GM12878 (cell line): ENCODE results near the gene UBASH3B. TPM values are rescaled to one million over a fixed set of nuclear protein-coding genes. Genes with fewer than 3 reads are reported as not detected.

ENCODE experiments used
- ATAC-seq: fragments of 200-7000 bp; cut with Tn5 transposase; 3 replicates; pipeline ENCODE4 v1.9.1; 2020; ENCODE audit warnings: mild to moderate bottlenecking, moderate library complexity
- BruUV-seq: library from RNA; stranded (reverse); fragments of 400-500 nt; replicated peaks from 2 replicates; lab custom pipeline; 2021; lab: Mats Ljungman, UMichigan
- CTCF ChIA-PET: fragments of 300-600 bp; sonication (Branson Sonifier 250); formaldehyde crosslinking; extraction: SDS; loops from one replicate; lab custom pipeline; 2021; ENCODE audit warnings: inconsistent platforms; lab: Yijun Ruan, JAX
- POLR2A ChIA-PET: fragments of 350-600 bp; formaldehyde crosslinking; extraction: SDS; loops from one replicate; lab custom pipeline; 2021; ENCODE audit warnings: inconsistent platforms; lab: Charles Lee
- RAD21 ChIA-PET: fragments of 300-600 bp; sonication (Branson Sonifier 250); formaldehyde crosslinking; loops from one replicate; lab custom pipeline; 2023; ENCODE audit warnings: antibody characterized with exemption; ENCODE audit not compliant: unreplicated experiment; lab: Charles Lee
- SMC1A ChIA-PET: fragments of 300-600 bp; sonication (Branson Sonifier 250); formaldehyde crosslinking; loops from one replicate; lab custom pipeline; 2023; ENCODE audit not compliant: unreplicated experiment, uncharacterized antibody; lab: Charles Lee
- DNase-seq: peaks from one replicate; pipeline ENCODE4 v3.0.0-alpha.2; 2011; ENCODE audit warnings: low read depth, low spot score
- FAIRE-seq: peaks from 3 replicates; lab custom pipeline; 2011; peaks lifted over from hg19 to GRCh38; lab: Jason Lieb, UNC
- H2AFZ ChIP-seq: 2 replicates; pipeline ENCODE4 v1.6.0; 2011; ENCODE audit warnings: low read depth, low read length, control low read depth; ENCODE audit not compliant: control insufficient read depth
- H3K27ac ChIP-seq: 2 replicates; pipeline ENCODE4 v1.5.1; 2011; ENCODE audit warnings: control low read depth; ENCODE audit not compliant: control insufficient read depth, insufficient read depth
- H3K27me3 ChIP-seq, 2 experiments: replicated peaks in 1 of 2; 2 replicates each; pipeline versions ENCODE4 v1.6.0 to v1.6.1; 2011; ENCODE audit warnings: low read length in 1 of 2; ENCODE audit not compliant: control insufficient read depth in 2 of 2, insufficient read depth in 2 of 2
- H3K36me3 ChIP-seq, 2 experiments: 2 replicates each; pipeline ENCODE4 v1.5.1; 2011; ENCODE audit warnings: low read length in 1 of 2; ENCODE audit not compliant: control insufficient read depth in 2 of 2, insufficient read depth in 2 of 2
- H3K4me1 ChIP-seq: 2 replicates; pipeline ENCODE4 v1.6.1; 2011; ENCODE audit warnings: mild to moderate bottlenecking, low read length, moderate library complexity, mixed read lengths; ENCODE audit not compliant: control insufficient read depth, insufficient read depth
- H3K4me2 ChIP-seq: 2 replicates; pipeline ENCODE4 v1.6.0; 2011; ENCODE audit warnings: control low read depth; ENCODE audit not compliant: control insufficient read depth, insufficient read depth
- H3K4me3 ChIP-seq: fragments of 200-600 bp; sonication (generic); 2 replicates; pipeline ENCODE4 v1.5.1; 2016
- H3K79me2 ChIP-seq: 2 replicates; pipeline ENCODE4 v1.6.0; 2011; ENCODE audit warnings: low read length; ENCODE audit not compliant: control insufficient read depth, insufficient read depth
- H3K9ac ChIP-seq: 2 replicates; pipeline ENCODE4 v1.8.0; 2011; ENCODE audit warnings: low read length, control low read depth, mixed read lengths; ENCODE audit not compliant: control insufficient read depth, insufficient read depth
- H3K9me3 ChIP-seq: replicated peaks from 3 replicates; pipeline ENCODE4 v1.5.1; 2011; ENCODE audit warnings: mild to moderate bottlenecking, low read length; ENCODE audit not compliant: control insufficient read depth, insufficient read depth
- H4K20me1 ChIP-seq: 2 replicates; pipeline ENCODE4 v1.6.0; 2011; ENCODE audit not compliant: control insufficient read depth, insufficient read depth
- CBX5 ChIP-seq: sonication (generic); IDR thresholded peaks from 2 replicates; pipeline ENCODE4 v1.6.1; 2016; ENCODE audit warnings: low read depth, moderate library complexity, mild to moderate bottlenecking, inconsistent platforms
- CTCF ChIP-seq, 3 experiments: IDR thresholded peaks in 2 of 3; conservative IDR thresholded peaks in 1 of 3; 2 replicates each; pipeline ENCODE4 v1.5.1; 2011; ENCODE audit warnings: low read depth in 3 of 3, low read length in 3 of 3, mild to moderate bottlenecking in 3 of 3, control low read depth in 2 of 3, moderate library complexity in 2 of 3, inconsistent platforms in 1 of 3, mixed read lengths in 1 of 3; ENCODE audit not compliant: control insufficient read depth in 2 of 3, insufficient read depth in 1 of 3; ENCODE audit errors: extremely low read depth in 1 of 3
- NFYB ChIP-seq: IDR thresholded peaks from 2 replicates; pipeline ENCODE4 v1.6.1; 2011; ENCODE audit warnings: low read depth, mild to moderate bottlenecking, low read length, improper control_type of control experiment, moderate library complexity; ENCODE audit not compliant: insufficient read depth
- RELA ChIP-seq: fragments of 450-650 bp; IDR thresholded peaks from 2 replicates; pipeline ENCODE4 v1.8.0; 2014; ENCODE audit warnings: borderline replicate concordance; ENCODE audit not compliant: partially characterized antibody
- RUNX3 ChIP-seq: IDR thresholded peaks from 2 replicates; pipeline ENCODE4 v1.6.1; 2012; ENCODE audit warnings: low read length, inconsistent platforms
- SMAD5 ChIP-seq: IDR thresholded peaks from 2 replicates; pipeline ENCODE4 v1.6.1; 2016; ENCODE audit warnings: antibody characterized with exemption, low read depth
- ZBTB4 ChIP-seq: fragments of 450-650 bp; formaldehyde crosslinking; IDR thresholded peaks from 2 replicates; pipeline ENCODE4 v1.4.0; 2022; ENCODE audit warnings: mild to moderate bottlenecking, moderate library complexity
- ZBTB40 ChIP-seq: fragments of 450-650 bp; IDR thresholded peaks from 2 replicates; pipeline ENCODE4 v1.6.1; 2016; ENCODE audit warnings: mild to moderate bottlenecking, moderate library complexity, borderline replicate concordance
- ZNF217 ChIP-seq: fragments of 450-650 bp; IDR thresholded peaks from 2 replicates; pipeline ENCODE4 v1.6.1; 2017; ENCODE audit warnings: antibody characterized with exemption, mild to moderate bottlenecking
- WGBS: methylation state at CpG from one replicate; pipeline ENCODE4 v1.1.6; 2016; ENCODE audit warnings: low lambda C conversion rate; ENCODE audit not compliant: insufficient replicate concordance, insufficient coverage; ENCODE audit errors: missing lambda C conversion rate; 5-methylcytosine and 5-hydroxymethylcytosine counted together
- in situ Hi-C: fragments of 300-500 bp; cut with MboI; formaldehyde crosslinking; loops from 9 replicates; pipeline ENCODE4 v1.14.3; 2018; ENCODE audit warnings: mixed read lengths
- intact Hi-C: fragments of 100-400 bp; cut with micrococcal nuclease; formaldehyde crosslinking; loops from one replicate; pipeline ENCODE4 v1.14.2; 2022; ENCODE audit not compliant: unreplicated experiment
- polyA plus RNA-seq, 11 experiments: library from polyadenylated mRNA; depleted of rRNA in 4 of 11; unstranded in 6 of 11; stranded (reverse) in 5 of 11; fragments of >200 nt; fragmentation: Nextera tagmentation in 4 of 11; fragmentation: Illumina TruSeq in 1 of 11; extraction: Ambion mirVana in 4 of 11; extraction: Trizol in 1 of 11; gene quantifications; 1 replicate in 1 of 11; 2 replicates in 10 of 11; pipeline versions ENCODE4 v1.2.1 to v1.2.3, GENCODE V29; 2011 to 2016; ENCODE audit warnings: inconsistent platforms in 2 of 11, missing spikeins in 2 of 11, low read depth in 1 of 11
- total RNA-seq, 4 experiments: library from RNA; depleted of rRNA in 3 of 4; stranded (reverse); fragments of >200 nt in 3 of 4; fragmentation: Illumina TruSeq in 1 of 4; extraction: Trizol in 1 of 4; gene quantifications; 2 replicates each; pipeline versions ENCODE4 v1.2.1 to v1.2.3, GENCODE V29; 2013 to 2021
- TF ChIP-seq, protein P1 (sequence below): fragments of 450-650 bp; IDR thresholded peaks from 2 replicates; pipeline ENCODE4 v1.6.1; 2016; ENCODE audit warnings: mild to moderate bottlenecking

UBASH3B gene
- total and polyA plus RNA-seq, 10 of the 15 experiments (the other 5 are each of a cell fraction or from before 2014, with no cell fraction given): 0.18 to 3.3 (median 0.57) TPM

DNA sequence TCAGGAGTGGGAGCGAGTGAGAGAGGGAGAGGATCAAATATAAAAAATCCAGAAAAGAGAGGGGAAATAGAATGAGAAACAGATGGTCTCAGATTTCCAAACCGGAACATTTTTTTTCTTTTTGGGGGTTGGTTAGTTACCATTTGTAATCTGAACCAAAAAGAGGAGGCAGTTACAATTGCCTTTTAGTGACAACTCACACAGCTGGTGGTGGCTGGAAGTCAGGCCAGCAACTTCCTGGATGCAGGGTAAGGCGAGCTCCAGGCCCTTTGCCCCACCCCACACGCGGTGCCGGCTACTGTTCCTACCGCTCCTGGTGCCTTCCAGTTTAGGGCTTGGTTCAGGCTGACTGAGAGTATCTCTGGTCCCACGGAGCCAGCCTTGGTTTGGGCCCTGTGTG is 21.0 kb upstream of the UBASH3B start:
- Histone ChIP-seq H3K79me2 (no peaks in the 10 kb centered on the region), H3K9ac (no peak overlapping the region), H3K27ac (no peak overlapping the region), H3K27me3 (peaks cover 2 to 4% of the 10 kb centered on the region in 2 experiments; a peak in 3 of 4 replicates), H4K20me1 (no peaks in the 10 kb centered on the region), H3K4me2 (no peak overlapping the region), H2AFZ (no peak overlapping the region), H3K4me3 (no peak overlapping the region), H3K36me3 (no peaks in the 10 kb centered on the region), H3K4me1 (no peaks in the 10 kb centered on the region), H3K9me3 (no peaks in the 10 kb centered on the region)
- FAIRE-seq (no peak), ATAC-seq (no peak), DNase-seq (no peak)
- ChIA-PET CTCF (interaction anchor here (1.5 to 8.2 kb wide), 4 partner anchors 55 to 219 kb away, joined by 4 to 40 read pairs (median 16); no protein-coding TSS in a partner anchor), SMC1A (interaction anchor here (2.1 to 2.2 kb wide), 2 partner anchors 120 to 146 kb away, joined by 6 to 9 read pairs; no protein-coding TSS in a partner anchor), POLR2A (no interaction called here), RAD21 (interaction anchor here (1.2 kb wide), 1 partner anchor 13 kb away, joined by 4 read pairs; no protein-coding TSS in a partner anchor)
- in situ Hi-C loops (loop anchor here (5.0 kb wide), 2 partner anchors 118 to 148 kb away; no protein-coding TSS in a partner anchor), intact Hi-C loops (loop anchor here (10.0 kb wide), 1 partner anchor 390 kb away; no protein-coding TSS in a partner anchor)
- BruUV-seq: no TSS peak
- 51% methylated on average over 8 of the region's 8 CpGs for WGBS
- TF ChIP-seq, protein P1, sequence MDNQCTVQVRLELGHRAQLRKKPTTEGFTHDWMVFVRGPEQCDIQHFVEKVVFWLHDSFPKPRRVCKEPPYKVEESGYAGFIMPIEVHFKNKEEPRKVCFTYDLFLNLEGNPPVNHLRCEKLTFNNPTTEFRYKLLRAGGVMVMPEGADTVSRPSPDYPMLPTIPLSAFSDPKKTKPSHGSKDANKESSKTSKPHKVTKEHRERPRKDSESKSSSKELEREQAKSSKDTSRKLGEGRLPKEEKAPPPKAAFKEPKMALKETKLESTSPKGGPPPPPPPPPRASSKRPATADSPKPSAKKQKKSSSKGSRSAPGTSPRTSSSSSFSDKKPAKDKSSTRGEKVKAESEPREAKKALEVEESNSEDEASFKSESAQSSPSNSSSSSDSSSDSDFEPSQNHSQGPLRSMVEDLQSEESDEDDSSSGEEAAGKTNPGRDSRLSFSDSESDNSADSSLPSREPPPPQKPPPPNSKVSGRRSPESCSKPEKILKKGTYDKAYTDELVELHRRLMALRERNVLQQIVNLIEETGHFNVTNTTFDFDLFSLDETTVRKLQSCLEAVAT: no peak
- TF ChIP-seq CTCF (IDR thresholded peaks at IDR 0.05 in 2 of 3, conservative IDR thresholded peaks at IDR 0.05 in 1 of 3; ENCODE audit: control insufficient read depth in 2 of 3, extremely low read depth in 1 of 3, insufficient read depth in 1 of 3, low read depth in 3 of 3, low read length in 3 of 3) (no peak), NFYB (no peak), SMAD5 (no peak), RUNX3 (no peak), RELA (no peak), ZNF217 (no peak), ZBTB4 (CRISPR knock-in tag) (no peak), ZBTB40 (no peak), CBX5 (no peak)
